GM23338 (cell line): ENCODE results near the gene CIPC.
A peak's percentile ranks its signal among the peaks of the same experiment; 100 is the strongest.

Experiments used
- CREB1 ChIP-seq: fragments of 250-450 bp; sonication (Bioruptor Pico); IDR thresholded peaks from 2 replicates; pipeline ENCODE4 v1.5.0; 2020; ENCODE audit warnings: low read depth, mild to moderate bottlenecking, moderate library complexity
- CTCF ChIP-seq, 2 experiments: fragments of 200-600 bp in 1 of 2; sonication (generic) in 1 of 2; conservative IDR thresholded peaks; 2 replicates each; pipeline versions ENCODE4 v1.5.1 to v1.6.1; 2016 to 2017; ENCODE audit warnings: antibody characterized with exemption in 2 of 2, low read depth in 2 of 2, mild to moderate bottlenecking in 2 of 2, moderate library complexity in 1 of 2
- EZH2 ChIP-seq: fragments of 200-600 bp; sonication (generic); IDR thresholded peaks from one replicate; pipeline ENCODE4 v1.8.0; 2017; ENCODE audit warnings: antibody characterized with exemption, mild to moderate bottlenecking, low read depth; ENCODE audit not compliant: unreplicated experiment
- EZH2phosphoT487 ChIP-seq: fragments of 200-600 bp; sonication (generic); IDR thresholded peaks from one replicate; pipeline ENCODE4 v1.8.1; 2018; ENCODE audit warnings: antibody characterized with exemption; ENCODE audit not compliant: unreplicated experiment
- JUNB ChIP-seq: IDR thresholded peaks from one replicate; pipeline ENCODE4 v1.6.1; 2016; ENCODE audit warnings: antibody characterized with exemption; ENCODE audit not compliant: unreplicated experiment
- REST ChIP-seq: IDR thresholded peaks from one replicate; pipeline ENCODE4 v1.6.1; 2018; ENCODE audit warnings: antibody characterized with exemption; ENCODE audit not compliant: unreplicated experiment
- ZNF114 ChIP-seq: fragments of 250-450 bp; sonication (Bioruptor Pico); IDR thresholded peaks from 2 replicates; pipeline ENCODE4 v1.5.0; 2020; ENCODE audit warnings: mild to moderate bottlenecking, moderate library complexity

GRCh38 chr14:77097700-77098528 lies at the start of gene CIPC:
- TF ChIP-seq EZH2: no peak
- peak; percentile 79 for TF ChIP-seq CREB1 (CRISPR knock-in tag)
- no peak for TF ChIP-seq CTCF (conservative IDR thresholded peaks at IDR 0.05; ENCODE audit: low read depth in 2 of 2)
- TF ChIP-seq REST: no peak
- no peak for TF ChIP-seq ZNF114 (CRISPR knock-in tag)
- TF ChIP-seq JUNB: no peak
- TF ChIP-seq EZH2phosphoT487: no peak
